GM18505 (cell line): ENCODE results near the gene VPS8.
"Not testable (repeated sequence)": the region's sequence is repeated elsewhere in the genome, so short reads cannot be mapped to it uniquely, and the experiment has no call there.

Source experiments
- ATAC-seq: cut with Tn5 transposase; IDR thresholded peaks from one replicate; pipeline ENCODE4 v1.9.1; 2021; ENCODE audit not compliant: unreplicated experiment
- POLR2A ChIP-seq: IDR thresholded peaks from 4 replicates; pipeline ENCODE4 v1.6.1; 2011; ENCODE audit warnings: borderline replicate concordance; ENCODE audit not compliant: insufficient read depth, insufficient read length; ENCODE audit errors: extremely low read depth

Gene VPS8

GRCh38 chr3:184949251-184949965 is 137.4 kb downstream of the VPS8 start:
- no peak for ATAC-seq
- no peak for TF ChIP-seq POLR2A

GRCh38 chr3:184950816-184951215 is 138.8 kb downstream of the VPS8 start:
- ATAC-seq = not testable (repeated sequence)

GRCh38 chr3:184952671-184953070 is 140.7 kb downstream of the VPS8 start:
- TF ChIP-seq POLR2A = no peak

GRCh38 chr3:184953401-184953800 is 141.4 kb downstream of the VPS8 start:
- no peak for ATAC-seq

More at GRCh38 chr3:184952671-184953070, 140.7 kb downstream of the VPS8 start:
- ATAC-seq = no peak

GRCh38 chr3:184954251-184954650 is 142.3 kb downstream of the VPS8 start:
- no peak for TF ChIP-seq POLR2A

More at GRCh38 chr3:184953401-184953800, 141.4 kb downstream of the VPS8 start:
- TF ChIP-seq POLR2A = no peak

GRCh38 chr3:184954851-184955250 is 142.9 kb downstream of the VPS8 start:
- ATAC-seq = not testable (repeated sequence)

More at GRCh38 chr3:184954251-184954650, 142.3 kb downstream of the VPS8 start:
- ATAC-seq = no peak

- TF ChIP-seq POLR2A = no peak
- ATAC-seq = no peak
These were observed 153.9 kb downstream of the VPS8 start for GRCh38 chr3:184965639-184966430.

- no peak for TF ChIP-seq POLR2A
- ATAC-seq = no peak
These were observed 156.1 kb downstream of the VPS8 start for GRCh38 chr3:184968115-184968514.

GRCh38 chr3:184970186-184970585 is 158.2 kb downstream of the VPS8 start:
- no peak for ATAC-seq
- TF ChIP-seq POLR2A = no peak

- no peak for ATAC-seq
- no peak for TF ChIP-seq POLR2A
These were observed 165.8 kb downstream of the VPS8 start for GRCh38 chr3:184977796-184978195.

GRCh38 chr3:184981071-184981470 is 169.1 kb downstream of the VPS8 start:
- no peak for ATAC-seq
- no peak for TF ChIP-seq POLR2A

- no peak for TF ChIP-seq POLR2A
- ATAC-seq = no peak
These were observed 170.1 kb downstream of the VPS8 start for GRCh38 chr3:184982076-184982475.

GRCh38 chr3:184985586-184985985 is 173.6 kb downstream of the VPS8 start:
- no peak for ATAC-seq
- TF ChIP-seq POLR2A = no peak

GRCh38 chr3:184986366-184986889 is 174.5 kb downstream of the VPS8 start:
- TF ChIP-seq POLR2A = no peak
- no peak for ATAC-seq

- ATAC-seq = no peak
- no peak for TF ChIP-seq POLR2A
These were observed 181.4 kb downstream of the VPS8 start for GRCh38 chr3:184993394-184993793.

GRCh38 chr3:185003876-185004275 is 191.9 kb downstream of the VPS8 start:
- ATAC-seq = not testable (repeated sequence)
